Spleen (tissue), 7 donors: Measurements from ENCODE around the gene BLOC1S5.

ENCODE experiments used
- CTCF ChIP-seq, 11 experiments: fragments of 200-600 bp in 7 of 11; fragments of 450-650 bp in 4 of 11; sonication (generic) in 4 of 11; IDR thresholded peaks in 8 of 11; conservative IDR thresholded peaks in 3 of 11; 1 replicate in 7 of 11; 2 replicates in 4 of 11; pipeline versions ENCODE4 v1.4.0 to v1.8.0; 2016 to 2021; ENCODE audit warnings: antibody characterized with exemption in 11 of 11, inconsistent platforms in 4 of 11, mild to moderate bottlenecking in 1 of 11
- POLR2AphosphoS5 ChIP-seq, 3 donors: sonication (generic); formaldehyde crosslinking; IDR thresholded peaks; one replicate each; pipeline ENCODE4 v1.5.1; 2017; ENCODE audit warnings: antibody characterized with exemption in 3 of 3
- donor health status: DM: no; HTN: no; CAD: no; lungs with moderate emphysema.
- donor health status: DM: no; HTN: no; CAD: no.
- donor health status: DM: no; HTN: no; CAD: no.

DNA sequence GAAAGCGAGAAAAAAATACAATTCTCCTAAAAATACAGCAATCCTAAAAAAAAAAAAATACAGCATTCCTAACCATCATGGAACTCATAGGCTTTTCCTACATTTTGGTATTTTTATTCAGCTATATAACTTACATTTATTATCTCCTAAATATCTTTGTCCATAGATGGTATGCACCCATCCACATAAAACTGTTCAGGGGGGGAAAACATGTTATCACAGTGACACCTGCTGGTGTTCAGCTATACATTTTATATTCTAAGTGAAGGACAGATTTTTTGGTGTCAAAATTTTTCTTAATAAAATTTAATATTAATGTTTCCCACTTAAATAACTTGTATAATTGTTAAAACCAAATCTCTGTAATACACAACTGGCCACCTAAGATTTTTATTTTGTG is 58.0 kb downstream of the BLOC1S5 start:
- peak in 8 of 11 experiments; percentile 9 to 41 (median 34) for TF ChIP-seq CTCF (IDR thresholded peaks at IDR 0.05 in 8 of 11, conservative IDR thresholded peaks at IDR 0.05 in 3 of 11)
- no peak for TF ChIP-seq POLR2AphosphoS5 (IDR thresholded peaks at IDR 0.05)
